HepG2 (cell line): ENCODE measurements around the gene NT5DC4. TPM values are rescaled to one million over a fixed set of nuclear protein-coding genes. Genes with fewer than 3 reads are reported as not detected.

Experiments
- ATF7 ChIP-seq, 2 experiments: fragments of 450-650 bp in 1 of 2; sonication (generic) in 1 of 2; formaldehyde crosslinking in 1 of 2; IDR thresholded peaks; 2 replicates each; pipeline versions ENCODE4 v1.4.0 to v1.6.1; 2016 to 2020; ENCODE audit warnings: antibody characterized with exemption in 1 of 2, mild to moderate bottlenecking in 1 of 2, missing genetic modification reagents in 1 of 2
- CHCHD3 ChIP-seq: sonication (generic); formaldehyde crosslinking; IDR thresholded peaks from 2 replicates; pipeline ENCODE4 v1.8.0; 2022; ENCODE audit warnings: mild to moderate bottlenecking, missing genetic modification reagents, moderate library complexity
- GATAD1 ChIP-seq: IDR thresholded peaks from 2 replicates; pipeline ENCODE4 v1.6.1; 2016; ENCODE audit warnings: missing genetic modification reagents, missing compliant biosample characterization
- LRRFIP1 ChIP-seq: sonication (generic); formaldehyde crosslinking; conservative IDR thresholded peaks from 2 replicates; pipeline ENCODE4 v1.4.0; 2020; ENCODE audit warnings: missing genetic modification reagents
- NONO ChIP-seq, 2 experiments: fragments of 450-650 bp in 1 of 2; sonication (generic) in 1 of 2; formaldehyde crosslinking in 1 of 2; IDR thresholded peaks in 1 of 2; conservative IDR thresholded peaks in 1 of 2; 2 replicates each; pipeline versions ENCODE4 v1.6.1 to v1.8.0; 2017 to 2022; ENCODE audit warnings: mild to moderate bottlenecking in 1 of 2, missing genetic modification reagents in 1 of 2, moderate library complexity in 1 of 2
- POGZ ChIP-seq: sonication (generic); formaldehyde crosslinking; IDR thresholded peaks from 2 replicates; pipeline ENCODE4 v1.4.0; 2020; ENCODE audit warnings: mild to moderate bottlenecking, missing genetic modification reagents
- UBTF ChIP-seq: sonication (generic); formaldehyde crosslinking; IDR thresholded peaks from 2 replicates; pipeline ENCODE4 v1.4.0; 2020; ENCODE audit warnings: mild to moderate bottlenecking, missing genetic modification reagents
- YEATS2 ChIP-seq: sonication (generic); formaldehyde crosslinking; IDR thresholded peaks from 2 replicates; pipeline ENCODE4 v1.4.0; 2020; ENCODE audit warnings: missing genetic modification reagents, borderline replicate concordance
- ZBED4 ChIP-seq: sonication (generic); formaldehyde crosslinking; IDR thresholded peaks from 2 replicates; pipeline ENCODE4 v1.4.0; 2020; ENCODE audit warnings: missing genetic modification reagents, borderline replicate concordance
- ZNF205 ChIP-seq: IDR thresholded peaks from 2 replicates; pipeline ENCODE4 v1.6.1; 2018; ENCODE audit warnings: missing biosample characterization, missing genetic modification reagents
- ZNF280D ChIP-seq: sonication (generic); formaldehyde crosslinking; IDR thresholded peaks from 2 replicates; pipeline ENCODE4 v1.5.1; 2020; ENCODE audit warnings: mild to moderate bottlenecking, missing genetic modification reagents
- ZNF317 ChIP-seq: sonication (generic); formaldehyde crosslinking; IDR thresholded peaks from 2 replicates; pipeline ENCODE4 v1.5.0; 2020; ENCODE audit warnings: mild to moderate bottlenecking, missing genetic modification reagents
- ZNF788 ChIP-seq: sonication (generic); formaldehyde crosslinking; IDR thresholded peaks from 2 replicates; pipeline ENCODE4 v1.5.0; 2020; ENCODE audit warnings: mild to moderate bottlenecking, missing genetic modification reagents, borderline replicate concordance
- ZNF878 ChIP-seq: sonication (generic); formaldehyde crosslinking; IDR thresholded peaks from 2 replicates; pipeline ENCODE4 v1.8.1; 2023; ENCODE audit warnings: mild to moderate bottlenecking, missing genetic modification reagents, moderate library complexity
- polyA plus RNA-seq, 8 experiments: library from polyadenylated mRNA; depleted of rRNA in 3 of 8; stranded (reverse) in 7 of 8; unstranded in 1 of 8; fragments of >200 nt; fragmentation: Illumina TruSeq in 4 of 8; extraction: Trizol in 4 of 8; gene quantifications; 2 replicates each; pipeline versions ENCODE4 v1.2.1 to v1.2.3, GENCODE V29; 2011 to 2016; ENCODE audit warnings: low read depth in 4 of 8, missing spikeins in 1 of 8, mixed read lengths in 1 of 8; ENCODE audit not compliant: insufficient read depth in 1 of 8
- total RNA-seq, 5 experiments: library from RNA; depleted of rRNA; stranded (reverse); fragments of >200 nt; fragmentation: Illumina TruSeq; extraction: Trizol; gene quantifications; 2 replicates each; pipeline ENCODE4 v1.2.3, GENCODE V29; 2016; ENCODE audit warnings: low read depth in 1 of 5

NT5DC4 gene
- total and polyA plus RNA-seq, 2 of the 13 experiments (the other 11 are each of a cell fraction or from before 2014, with no cell fraction given): 0.04 to 4.2 TPM

- TF ChIP-seq ATF7 (IDR thresholded peaks at IDR 0.05): no peak
- 0 out of 2 replicates have a peak, but pooled peaks have one; percentile 53 for TF ChIP-seq ATF7 (CRISPR knock-in tag; IDR thresholded peaks at IDR 0.05)
- no peak for TF ChIP-seq ZNF878 (CRISPR knock-in tag)
- TF ChIP-seq UBTF (CRISPR knock-in tag): peak; percentile 71
- TF ChIP-seq NONO (IDR thresholded peaks at IDR 0.05): no peak
- peak; percentile 45; the same call in 1 of the 2 replicates for TF ChIP-seq NONO (CRISPR knock-in tag; conservative IDR thresholded peaks at IDR 0.05)
- 0 out of 2 replicates have a peak, but pooled peaks have one; percentile 18 for TF ChIP-seq POGZ (CRISPR knock-in tag)
- TF ChIP-seq ZNF205: no peak
- 0 out of 2 replicates have a peak, but pooled peaks have one; percentile 43 for TF ChIP-seq ZNF280D
- TF ChIP-seq GATAD1: peak; percentile 58
- TF ChIP-seq ZNF317 (CRISPR knock-in tag): 0 out of 2 replicates have a peak, but pooled peaks have one; percentile 11
- TF ChIP-seq YEATS2: 0 out of 2 replicates have a peak, but pooled peaks have one; percentile 19
- no peak for TF ChIP-seq CHCHD3 (CRISPR knock-in tag)
- peak; percentile 79; the same call in 1 of the 2 replicates for TF ChIP-seq ZNF788 (CRISPR knock-in tag)
- no peak for TF ChIP-seq LRRFIP1
- peak; percentile 40; the same call in 1 of the 2 replicates for TF ChIP-seq ZBED4
Observed at GRCh38 chr2:112724591-112725525, 4.0 kb downstream of the NT5DC4 start (continued).
